Lung microvascular endothelial cell (primary cell): ENCODE results near the gene PYGB. TPM values are rescaled to one million over a fixed set of nuclear protein-coding genes. Genes with fewer than 3 reads are reported as not detected.

ENCODE experiments used
- DNase-seq, 2 donors: peaks; one replicate each; pipeline versions ENCODE4 v3.0.0 to v3.0.0-alpha.2; 2010; ENCODE audit warnings: low read depth in 2 of 2
- total RNA-seq: library from RNA; depleted of rRNA; stranded (reverse); fragments of >200 nt; gene quantifications from 2 replicates; pipeline ENCODE4 v1.2.1, GENCODE V29; 2014

Gene PYGB
- 62.3 and 63.9 TPM in 2 replicates for total RNA-seq

GRCh38 chr20:25247956-25248785, at the start of gene PYGB:
PYGB (plus strand) TSS chr20:25248085; CDS start chr20:25248179, 94 bp downstream.
- peak; percentile 84 to 85 for DNase-seq

- DNase-seq = peak in 1 of 2 donors; percentile 14
Observed at GRCh38 chr20:25198663-25199383, 49.1 kb upstream of the PYGB start.

- DNase-seq = no peak
Observed at GRCh38 chr20:25199473-25200260, 48.2 kb upstream of the PYGB start.

- no peak for DNase-seq
Observed at GRCh38 chr20:25203089-25203488, 44.8 kb upstream of the PYGB start.

GRCh38 chr20:25203871-25204320, 44.0 kb upstream of the PYGB start:
- DNase-seq = peak in 1 of 2 donors; percentile 16

GRCh38 chr20:25204550-25205276, 43.2 kb upstream of the PYGB start:
- DNase-seq = no peak

- no peak for DNase-seq
Observed at GRCh38 chr20:25205277-25206062, 42.4 kb upstream of the PYGB start.

- no peak for DNase-seq
Observed at GRCh38 chr20:25206063-25206403, 41.9 kb upstream of the PYGB start.

- no peak for DNase-seq
Observed at GRCh38 chr20:25206548-25206947, 41.3 kb upstream of the PYGB start.

GRCh38 chr20:25207149-25207959, 40.5 kb upstream of the PYGB start:
- no peak for DNase-seq

- no peak for DNase-seq
Observed at GRCh38 chr20:25207960-25208534, 39.8 kb upstream of the PYGB start.

GRCh38 chr20:25209400-25209799, 38.5 kb upstream of the PYGB start:
- no peak for DNase-seq

GRCh38 chr20:25209911-25210310, 38.0 kb upstream of the PYGB start:
- DNase-seq = no peak

GRCh38 chr20:25211273-25211672, 36.6 kb upstream of the PYGB start:
- DNase-seq = no peak

- DNase-seq = no peak
Observed at GRCh38 chr20:25212242-25212641, 35.6 kb upstream of the PYGB start.

GRCh38 chr20:25213566-25214425, 34.1 kb upstream of the PYGB start:
- DNase-seq = no peak

GRCh38 chr20:25214426-25214790, 33.5 kb upstream of the PYGB start:
- no peak for DNase-seq

- DNase-seq = no peak
Observed at GRCh38 chr20:25214819-25215218, 33.1 kb upstream of the PYGB start.
